HG02571 (cell line): ENCODE data around the gene ZC3H7B.

Source experiments
- ATAC-seq: cut with Tn5 transposase; IDR thresholded peaks from one replicate; pipeline ENCODE4 v1.9.1; 2021; ENCODE audit warnings: mild to moderate bottlenecking, moderate library complexity; ENCODE audit not compliant: unreplicated experiment

The ZC3H7B gene

GRCh38 chr22:41330169-41330568, 28.8 kb downstream of the ZC3H7B start:
- no peak for ATAC-seq

- ATAC-seq: no peak
Observed at GRCh38 chr22:41332217-41332939, 31.1 kb downstream of the ZC3H7B start.

GRCh38 chr22:41333806-41334205, 32.5 kb downstream of the ZC3H7B start:
- ATAC-seq: no peak

GRCh38 chr22:41334215-41334614, 32.9 kb downstream of the ZC3H7B start:
- no peak for ATAC-seq

GRCh38 chr22:41334951-41335635, 33.8 kb downstream of the ZC3H7B start:
- ATAC-seq: no peak

- ATAC-seq: no peak
Observed at GRCh38 chr22:41338614-41339212, 37.4 kb downstream of the ZC3H7B start.

GRCh38 chr22:41339823-41340222, 38.5 kb downstream of the ZC3H7B start:
- no peak for ATAC-seq

GRCh38 chr22:41340357-41340756, 39.0 kb downstream of the ZC3H7B start:
- ATAC-seq: no peak

- ATAC-seq: no peak
Observed at GRCh38 chr22:41341012-41341411, 39.7 kb downstream of the ZC3H7B start.

- no peak for ATAC-seq
Observed at GRCh38 chr22:41341990-41342389, 40.7 kb downstream of the ZC3H7B start.

GRCh38 chr22:41343300-41343699, 42.0 kb downstream of the ZC3H7B start:
- ATAC-seq: no peak

GRCh38 chr22:41343717-41344116, 42.4 kb downstream of the ZC3H7B start:
- ATAC-seq: no peak

- no peak for ATAC-seq
Observed at GRCh38 chr22:41344189-41344788, 43.0 kb downstream of the ZC3H7B start.

GRCh38 chr22:41345807-41346335, 44.5 kb downstream of the ZC3H7B start:
- ATAC-seq: no peak

- ATAC-seq: no peak
Observed at GRCh38 chr22:41347066-41347859, 45.9 kb downstream of the ZC3H7B start.

- no peak for ATAC-seq
Observed at GRCh38 chr22:41348964-41349484, 47.7 kb downstream of the ZC3H7B start.

GRCh38 chr22:41350087-41350486, 48.8 kb downstream of the ZC3H7B start:
- ATAC-seq: no peak

GRCh38 chr22:41351011-41351410, 49.7 kb downstream of the ZC3H7B start:
- ATAC-seq: no peak

- no peak for ATAC-seq
Observed at GRCh38 chr22:41352058-41352457, 50.7 kb downstream of the ZC3H7B start.

GRCh38 chr22:41353862-41354575, 52.7 kb downstream of the ZC3H7B start:
- ATAC-seq: no peak
